Measurements from ENCODE around the gene KDF1. TPM values are rescaled to one million over a fixed set of nuclear protein-coding genes. Genes with fewer than 3 reads are reported as not detected.

The KDF1 gene
- total and polyA plus RNA-seq, 4 donors: 1.0 to 4.6 (median 1.8) TPM

DNA sequence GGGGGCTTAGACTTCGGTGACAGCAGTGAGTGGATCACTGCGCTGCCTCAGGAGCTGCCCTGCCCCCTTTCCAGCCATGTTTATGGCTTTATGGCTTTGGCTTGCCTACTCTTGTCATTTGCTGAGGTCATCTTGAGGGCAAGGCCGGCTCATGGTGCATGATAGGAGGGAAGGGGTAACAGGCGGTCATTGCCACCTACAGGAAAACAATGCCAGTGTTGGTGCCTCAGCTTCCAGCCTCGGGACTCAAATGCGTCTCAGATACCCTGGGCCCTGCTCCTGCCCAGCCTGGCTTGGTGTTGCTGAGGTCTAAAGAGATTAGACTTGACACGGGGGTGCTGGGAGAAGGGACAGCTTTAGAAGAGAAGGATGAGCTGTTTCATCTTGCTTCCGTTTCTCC, 14.5 kb downstream of the KDF1 start:
- no peak overlapping the region for H3K9ac ChIP-seq (ENCODE audit: low read depth in 1 of 2, low read length in 2 of 2)
- H3K9me3 ChIP-seq (ENCODE audit: control insufficient read depth in 4 of 4, low read length in 3 of 4): no peaks in the 10 kb centered on the region
- H3K4me1 ChIP-seq (ENCODE audit: control insufficient read depth in 4 of 4, insufficient read depth in 4 of 4, low read length in 3 of 4): peaks cover 31 to 69% (median 56%) of the 10 kb centered on the region in 4 donors
- WGBS: 20% methylated on average over 8 of the region's 8 CpGs
- H3K36me3 ChIP-seq (ENCODE audit: control insufficient read depth in 4 of 4, insufficient read depth in 3 of 4, low read depth in 1 of 4, low read length in 3 of 4): peaks cover 5 to 15% (median 10%) of the 10 kb centered on the region in 4 donors
- TF ChIP-seq REST (IDR thresholded peaks at IDR 0.05): no peak
- TF ChIP-seq NR2F2 (IDR thresholded peaks at IDR 0.05): no peak
- TF ChIP-seq EGR1 (IDR thresholded peaks at IDR 0.05; ENCODE audit: low read depth in 2 of 2): no peak
- no peak for TF ChIP-seq GABPA (IDR thresholded peaks at IDR 0.05 in 1 of 2, conservative IDR thresholded peaks at IDR 0.05 in 1 of 2)
- peak; percentile 66 for TF ChIP-seq YY1 (IDR thresholded peaks at IDR 0.05)
- peak in 1 of 2 donors; percentile 38 for TF ChIP-seq JUND (IDR thresholded peaks at IDR 0.05)
- TF ChIP-seq ZBTB33 (IDR thresholded peaks at IDR 0.05): no peak
- TF ChIP-seq SP1 (IDR thresholded peaks at IDR 0.05): peak; percentile 79
- TF ChIP-seq HNF4A (conservative IDR thresholded peaks at IDR 0.05): peak; percentile 62 to 64
- no peak for TF ChIP-seq HNF4G (IDR thresholded peaks at IDR 0.05)
- TF ChIP-seq FOXA2 (IDR thresholded peaks at IDR 0.05): no peak
- peak; percentile 96 to 97 for TF ChIP-seq RXRA (IDR thresholded peaks at IDR 0.05)
- TF ChIP-seq MAX (IDR thresholded peaks at IDR 0.05): no peak
- peak; percentile 32 for TF ChIP-seq ATF3 (IDR thresholded peaks at IDR 0.05)
- TF ChIP-seq CTCF (IDR thresholded peaks at IDR 0.05; ENCODE audit: low read depth, low read length, missing input control): no peak
- peak in 1 of 2 donors; percentile 52 for TF ChIP-seq RAD21 (IDR thresholded peaks at IDR 0.05)
- no peak for TF ChIP-seq FOXA1 (IDR thresholded peaks at IDR 0.05)
- no peak for TF ChIP-seq TAF1 (conservative IDR thresholded peaks at IDR 0.05)
- H3K4me3 ChIP-seq (ENCODE audit: low read depth in 1 of 3, low read length in 3 of 3): peak overlapping the region in 1 of 3 donors; percentile 12
- peak overlapping the region; percentile 9 to 61 for H3K27ac ChIP-seq (ENCODE audit: low read depth in 1 of 2, low read length in 2 of 2)
- no peak for DNase-seq (ENCODE audit: low spot score)
- H3K27me3 ChIP-seq (ENCODE audit: control insufficient read depth in 4 of 4, insufficient read depth in 4 of 4, low read length in 3 of 4): no peaks in the 10 kb centered on the region
